ENCODE data around the gene SLC39A9. TPM values are rescaled to one million over a fixed set of nuclear protein-coding genes. Genes with fewer than 3 reads are reported as not detected.
"Not testable (repeated sequence)": the region's sequence is repeated elsewhere in the genome, so short reads cannot be mapped to it uniquely, and the experiment has no call there.

SLC39A9 gene
- total RNA-seq, 1 donor from 2014 or later = 70.9 TPM

- DNase-seq = no peak
Observed at GRCh38 chr14:69370061-69370460, 28.4 kb upstream of the SLC39A9 start.

- no peak for DNase-seq
Observed at GRCh38 chr14:69372146-69372545, 26.3 kb upstream of the SLC39A9 start.

GRCh38 chr14:69373104-69373503, 25.4 kb upstream of the SLC39A9 start:
- DNase-seq = no peak

GRCh38 chr14:69374235-69374634, 24.3 kb upstream of the SLC39A9 start:
- no peak for DNase-seq

GRCh38 chr14:69375182-69375581, 23.3 kb upstream of the SLC39A9 start:
- no peak for DNase-seq

GRCh38 chr14:69375722-69376121, 22.8 kb upstream of the SLC39A9 start:
- no peak for DNase-seq

GRCh38 chr14:69376439-69376838, 22.1 kb upstream of the SLC39A9 start:
- no peak for DNase-seq

- no peak for DNase-seq
Observed at GRCh38 chr14:69378274-69378673, 20.2 kb upstream of the SLC39A9 start.

- no peak for DNase-seq
Observed at GRCh38 chr14:69387311-69387710, 11.2 kb upstream of the SLC39A9 start.

- DNase-seq = not testable (repeated sequence)
Observed at GRCh38 chr14:69391400-69391799, 7.1 kb upstream of the SLC39A9 start.

GRCh38 chr14:69392481-69392880, 6.0 kb upstream of the SLC39A9 start:
- DNase-seq = no peak

GRCh38 chr14:69395929-69396328, 2.6 kb upstream of the SLC39A9 start:
- DNase-seq = no peak

GRCh38 chr14:69398818-69399210, 322 bp downstream of the SLC39A9 start:
- no peak for DNase-seq

GRCh38 chr14:69399750-69400149, 1.3 kb downstream of the SLC39A9 start:
- no peak for DNase-seq

- DNase-seq = no peak
Observed at GRCh38 chr14:69400154-69400553, 1.7 kb downstream of the SLC39A9 start.

GRCh38 chr14:69401841-69402240, 3.3 kb downstream of the SLC39A9 start:
- DNase-seq = no peak

GRCh38 chr14:69404478-69404877, 6.0 kb downstream of the SLC39A9 start:
- DNase-seq = no peak

- DNase-seq = no peak
Observed at GRCh38 chr14:69404883-69405282, 6.4 kb downstream of the SLC39A9 start.

- DNase-seq = no peak
Observed at GRCh38 chr14:69405762-69406161, 7.3 kb downstream of the SLC39A9 start.

GRCh38 chr14:69408331-69408960, 10.0 kb downstream of the SLC39A9 start:
- DNase-seq = no peak

GRCh38 chr14:69413483-69413882, 15.0 kb downstream of the SLC39A9 start:
- no peak for DNase-seq

- DNase-seq = not testable (repeated sequence)
Observed at GRCh38 chr14:69416087-69416486, 17.6 kb downstream of the SLC39A9 start.

GRCh38 chr14:69423279-69423678, 24.8 kb downstream of the SLC39A9 start:
- DNase-seq = no peak

- no peak for DNase-seq
Observed at GRCh38 chr14:69424149-69424923, 25.8 kb downstream of the SLC39A9 start.
